Breast epithelium (tissue), 4 donors: ENCODE data around the gene DNMT3A. TPM values are rescaled to one million over a fixed set of nuclear protein-coding genes. Genes with fewer than 3 reads are reported as not detected.
A peak's percentile ranks its signal among the peaks of the same experiment; 100 is the strongest.

ENCODE experiments used
- DNase-seq, 2 donors: peaks; one replicate each; pipeline ENCODE4 v3.0.0-alpha.2; 2019; ENCODE audit warnings: low spot score in 2 of 2
- H3K27ac ChIP-seq, 2 donors: fragments of 200-600 bp; sonication (generic) in 1 of 2; one replicate each; pipeline ENCODE4 v1.5.1; 2016 to 2019; ENCODE audit warnings: mild to moderate bottlenecking in 1 of 2
- H3K27me3 ChIP-seq, 2 donors: fragments of 200-600 bp; sonication (generic) in 1 of 2; one replicate each; pipeline versions ENCODE4 v1.5.1 to v1.6.0; 2017 to 2019; ENCODE audit warnings: control low read depth in 1 of 2, mild to moderate bottlenecking in 1 of 2
- H3K36me3 ChIP-seq: fragments of 200-600 bp; one replicate; pipeline ENCODE4 v1.5.1; 2019
- H3K4me1 ChIP-seq, 2 donors: fragments of 200-600 bp; sonication (generic); one replicate each; pipeline ENCODE4 v1.5.1; 2016 to 2019; ENCODE audit warnings: control low read depth in 1 of 2
- H3K4me3 ChIP-seq, 3 donors: fragments of 200-600 bp; sonication (generic); 1 replicate in 2 of 3; 2 replicates in 1 of 3; pipeline ENCODE4 v1.5.1; 2016 to 2019; ENCODE audit warnings: mild to moderate bottlenecking in 3 of 3, moderate library complexity in 2 of 3
- H3K9me3 ChIP-seq, 2 donors: fragments of 200-600 bp; sonication (generic) in 1 of 2; one replicate each; pipeline ENCODE4 v1.5.1; 2016 to 2019; ENCODE audit warnings: control low read depth in 1 of 2
- CTCF ChIP-seq, 3 donors: fragments of 450-650 bp; IDR thresholded peaks; one replicate each; pipeline ENCODE4 v1.5.1; 2016 to 2017; ENCODE audit warnings: antibody characterized with exemption in 3 of 3, mild to moderate bottlenecking in 3 of 3, moderate library complexity in 3 of 3
- POLR2A ChIP-seq: fragments of 450-650 bp; IDR thresholded peaks from one replicate; pipeline ENCODE4 v1.6.1; 2016; ENCODE audit warnings: antibody characterized with exemption, mild to moderate bottlenecking, moderate library complexity
- POLR2AphosphoS5 ChIP-seq, 3 donors: sonication (generic); formaldehyde crosslinking; IDR thresholded peaks; one replicate each; pipeline ENCODE4 v1.6.1; 2017; ENCODE audit warnings: antibody characterized with exemption in 3 of 3
- intact Hi-C: fragments of 100-400 bp; cut with DNase I; formaldehyde crosslinking; loops from one replicate; pipeline ENCODE4 v1.15.1; 2023; ENCODE audit warnings: low total_unique reads
- total RNA-seq, 3 donors: library from RNA; depleted of rRNA; stranded (reverse); fragments of >200 nt; gene quantifications; one replicate each; pipeline ENCODE4 v1.1.0, GENCODE V29; 2016

DNMT3A gene
- total RNA-seq, 3 donors from 2014 or later: 8.2 to 21.7 (median 20.0) TPM

DNA sequence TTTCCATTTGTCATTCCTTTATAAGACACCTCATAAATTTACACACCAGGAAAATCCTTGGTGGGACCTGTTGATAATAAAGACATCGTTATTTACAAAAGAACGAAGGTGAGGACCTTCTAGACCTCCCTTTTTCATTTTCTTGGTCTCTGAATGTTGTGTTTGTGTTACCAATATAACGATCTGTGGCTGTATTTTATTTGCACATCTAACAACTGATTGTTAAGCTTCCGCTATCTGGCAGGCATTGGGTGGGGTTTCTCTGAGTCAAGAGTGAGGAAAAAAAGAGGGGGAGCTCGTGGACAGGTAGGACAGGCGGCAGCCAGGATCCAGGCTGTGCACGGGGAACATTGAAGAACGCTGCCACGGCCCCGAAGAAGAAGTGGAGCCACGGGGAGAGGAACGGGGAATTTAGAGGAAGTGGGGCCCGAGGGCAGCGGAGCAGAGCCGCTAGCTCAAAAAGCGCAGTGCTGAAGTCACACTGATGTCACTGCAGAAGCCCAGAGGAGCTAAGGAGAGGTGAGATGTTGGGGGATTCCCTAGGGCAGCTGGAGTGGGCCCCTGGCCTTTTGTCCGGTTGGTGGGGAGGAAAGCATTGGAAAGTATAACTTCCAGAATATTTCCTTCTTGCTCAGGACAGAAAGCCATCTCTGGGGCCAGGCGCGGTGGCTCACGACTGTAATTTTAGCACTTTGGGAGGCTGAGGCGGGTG lies 20.9 kb upstream of the DNMT3A start:
- H3K27me3 ChIP-seq: no peaks in the 10 kb centered on the region
- no peak for DNase-seq
- no peaks in the 10 kb centered on the region for H3K9me3 ChIP-seq
- H3K27ac ChIP-seq: peak overlapping the region; percentile 62 to 69
- intact Hi-C loops: no loop called here
- H3K4me3 ChIP-seq: peak overlapping the region; percentile 17 to 60 (median 36)
- H3K36me3 ChIP-seq: no peaks in the 10 kb centered on the region
- no peaks in the 10 kb centered on the region for H3K4me1 ChIP-seq
- TF ChIP-seq CTCF (IDR thresholded peaks at IDR 0.05) (no peak), POLR2A (no peak), POLR2AphosphoS5 (IDR thresholded peaks at IDR 0.05) (no peak)

GRCh38 chr2:25362049-25362433 lies 20.3 kb upstream of the DNMT3A start:
- TF ChIP-seq CTCF (IDR thresholded peaks at IDR 0.05) (peak; percentile 94 to 95 (median 94)), POLR2A (no peak), POLR2AphosphoS5 (IDR thresholded peaks at IDR 0.05) (peak in 2 of 3 donors; percentile 44 to 85)
- peak overlapping the region; percentile 17 to 60 (median 36) for H3K4me3 ChIP-seq
- no peaks in the 10 kb centered on the region for H3K4me1 ChIP-seq
- H3K27ac ChIP-seq: peak overlapping the region; percentile 62 to 69
- intact Hi-C loops: no loop called here
- DNase-seq: peak; percentile 90 to 92
- H3K36me3 ChIP-seq: no peaks in the 10 kb centered on the region
- H3K9me3 ChIP-seq: no peaks in the 10 kb centered on the region
- H3K27me3 ChIP-seq: no peaks in the 10 kb centered on the region

- TF ChIP-seq CTCF (IDR thresholded peaks at IDR 0.05): no peak
- TF ChIP-seq POLR2A: no peak
- TF ChIP-seq POLR2AphosphoS5 (IDR thresholded peaks at IDR 0.05): no peak
- DNase-seq: no peak
- Histone ChIP-seq H3K27ac (peak overlapping the region; percentile 62 to 69), H3K9me3 (no peaks in the 10 kb centered on the region), H3K36me3 (no peaks in the 10 kb centered on the region), H3K4me3 (peak overlapping the region; percentile 17 to 60 (median 36)), H3K27me3 (no peaks in the 10 kb centered on the region), H3K4me1 (no peaks in the 10 kb centered on the region)
- intact Hi-C loops: no loop called here
These were observed 19.7 kb upstream of the DNMT3A start for GRCh38 chr2:25361261-25362048.

- H3K4me1 ChIP-seq: no peaks in the 10 kb centered on the region
- no peaks in the 10 kb centered on the region for H3K27me3 ChIP-seq
- H3K36me3 ChIP-seq: no peaks in the 10 kb centered on the region
- intact Hi-C loops: no loop called here
- H3K9me3 ChIP-seq: no peaks in the 10 kb centered on the region
- H3K4me3 ChIP-seq: no peak overlapping the region
- TF ChIP-seq POLR2AphosphoS5 (IDR thresholded peaks at IDR 0.05) (no peak), POLR2A (no peak), CTCF (IDR thresholded peaks at IDR 0.05) (no peak)
- no peak for DNase-seq
- H3K27ac ChIP-seq: no peak overlapping the region
These were observed 17.1 kb upstream of the DNMT3A start for GRCh38 chr2:25358836-25359235.

GRCh38 chr2:25358249-25358815 lies 16.6 kb upstream of the DNMT3A start:
- Histone ChIP-seq H3K27ac (no peak overlapping the region), H3K36me3 (no peaks in the 10 kb centered on the region), H3K4me1 (no peaks in the 10 kb centered on the region), H3K9me3 (no peaks in the 10 kb centered on the region), H3K27me3 (no peaks in the 10 kb centered on the region), H3K4me3 (no peak overlapping the region)
- no peak for TF ChIP-seq POLR2A
- TF ChIP-seq POLR2AphosphoS5 (IDR thresholded peaks at IDR 0.05): no peak
- TF ChIP-seq CTCF (IDR thresholded peaks at IDR 0.05): no peak
- intact Hi-C loops: no loop called here
- DNase-seq: no peak
